ENCODE data around the gene ATAT1. TPM values are rescaled to one million over a fixed set of nuclear protein-coding genes. Genes with fewer than 3 reads are reported as not detected.

Gene ATAT1
- total and polyA plus RNA-seq, 2 of the 4 experiments (the other 2 are of a cell fraction): 5.6 to 15.5 TPM

GRCh38 chr6:30686009-30686907, 59.6 kb downstream of the ATAT1 start, which contains the start of gene PPP1R18:
Gene PPP1R18, minus strand, starts transcription at chr6:30686645. Its CDS starts 627 bp downstream, at chr6:30686018.
- peak within 1 kb of the TSS; percentile 100 for H3K9ac ChIP-seq (ENCODE audit: low read depth, low read length)
- DNase-seq: peak; percentile 49
- no peak for TF ChIP-seq ELK1 (IDR thresholded peaks at IDR 0.05; ENCODE audit: borderline replicate concordance, low read depth, low read length)
- 0 out of 2 replicates have a peak, but pooled peaks have one; percentile 6 for TF ChIP-seq MXI1 (IDR thresholded peaks at IDR 0.05; ENCODE audit: borderline replicate concordance, low read depth, low read length)
- TF ChIP-seq USF2 (IDR thresholded peaks at IDR 0.05; ENCODE audit: low read depth, low read length): no peak
- no peak for TF ChIP-seq RCOR1 (IDR thresholded peaks at IDR 0.05; ENCODE audit: insufficient replicate concordance, low read length)
- no peak for TF ChIP-seq FOS (IDR thresholded peaks at IDR 0.05; ENCODE audit: low read depth, low read length)
- no peak for TF ChIP-seq MAZ (IDR thresholded peaks at IDR 0.05; ENCODE audit: borderline replicate concordance, low read depth, low read length)
- TF ChIP-seq CHD1 (IDR thresholded peaks at IDR 0.05; ENCODE audit: low read depth, low read length): no peak
- TF ChIP-seq POLR2A (IDR thresholded peaks at IDR 0.05; ENCODE audit: low read depth, low read length): 0 out of 2 replicates have a peak, but pooled peaks have one; percentile 17
- dilution Hi-C loops (cut with HindIII; ENCODE audit: low sequenced_read_pairs, unreplicated experiment): no loop called here
- H3K18ac ChIP-seq (ENCODE audit: low read depth, low read length): peak within 1 kb of the TSS; percentile 98
- peaks cover 18% of the 10 kb centered on the region for H3K4me1 ChIP-seq (ENCODE audit: control insufficient read depth, insufficient read depth, low read length)
- peak within 1 kb of the TSS; percentile 99 for H3K23ac ChIP-seq (ENCODE audit: low read depth, low read length)
- H2BK120ac ChIP-seq (ENCODE audit: low read depth, low read length): peak within 1 kb of the TSS; percentile 86
- peak within 1 kb of the TSS; percentile 97 for H3K4me3 ChIP-seq (ENCODE audit: insufficient read depth, low read depth, low read length)
- H3K14ac ChIP-seq (replicated peaks; ENCODE audit: low read depth, low read length): peak within 1 kb of the TSS; percentile 98
- POLR2A ChIA-PET (ENCODE audit: unreplicated experiment): no interaction called here
- peak within 1 kb of the TSS; percentile 100 for H2AK5ac ChIP-seq (ENCODE audit: low read depth, low read length)
- peak within 1 kb of the TSS; percentile 100 for H3K27ac ChIP-seq (ENCODE audit: insufficient read depth, low read length)
- peak within 1 kb of the TSS; percentile 88 to 96 for H4K8ac ChIP-seq (ENCODE audit: low read depth in 2 of 2, low read length in 2 of 2)
- CTCF ChIA-PET: no interaction called here
- peaks cover 27% of the 10 kb centered on the region for H3K36me3 ChIP-seq (ENCODE audit: control insufficient read depth, insufficient read depth, low read length)
- peak within 1 kb of the TSS; percentile 89 for H2AFZ ChIP-seq (replicated peaks; ENCODE audit: low read length, poor library complexity)
- intact Hi-C loops (cut with micrococcal nuclease): loop anchor here (1.0 kb wide), 1 partner anchor 36 kb away; no protein-coding TSS in a partner anchor
- peak within 1 kb of the TSS; percentile 79; the same call in 2 of the 3 replicates for H2BK15ac ChIP-seq (ENCODE audit: low read depth, low read length)
- peak; percentile 12 for ATAC-seq (ENCODE audit: low read depth)
- TSS peak; percentile 76 for BruUV-seq (replicated peaks)
- H3K56ac ChIP-seq (ENCODE audit: extremely low read depth, insufficient read depth, low read length): peak within 1 kb of the TSS; percentile 99
- peaks cover 13% of the 10 kb centered on the region for H3K9me1 ChIP-seq (ENCODE audit: insufficient read depth, low read length)
- H3K27me3 ChIP-seq (ENCODE audit: control insufficient read depth, insufficient read depth, low read length): no peaks in the 10 kb centered on the region
- H2BK5ac ChIP-seq (ENCODE audit: low read depth, low read length, poor library complexity, severe bottlenecking): peak within 1 kb of the TSS; percentile 98
- peak within 1 kb of the TSS; percentile 99 for H4K91ac ChIP-seq (ENCODE audit: insufficient read depth, low read depth, low read length)
- peaks cover 18 to 40% of the 10 kb centered on the region in 2 experiments; a peak in 3 of 4 replicates for H3K79me1 ChIP-seq (ENCODE audit: low read depth in 1 of 2, low read length in 2 of 2)
- H3K9me3 ChIP-seq (ENCODE audit: control insufficient read depth, insufficient read depth, low read length): no peaks in the 10 kb centered on the region
- H4K5ac ChIP-seq (ENCODE audit: low read depth, low read length): peak within 1 kb of the TSS; percentile 91
- peak within 1 kb of the TSS; percentile 87 for H3K4me2 ChIP-seq (ENCODE audit: low read depth, low read length)
- in situ Hi-C loops (cut with MboI; ENCODE audit: low sequenced_read_pairs): no loop called here
- H3K4ac ChIP-seq (ENCODE audit: low read depth, low read length): peak within 1 kb of the TSS; percentile 100
- peaks cover 47% of the 10 kb centered on the region for H4K20me1 ChIP-seq (ENCODE audit: insufficient read depth, low read length)
- peak within 1 kb of the TSS; percentile 31; the same call in 1 of the 2 replicates for H2BK20ac ChIP-seq (ENCODE audit: low read depth, low read length)
- peak within 1 kb of the TSS; percentile 100 for H2AK9ac ChIP-seq (replicated peaks; ENCODE audit: low read depth, low read length, poor library complexity)
- 2% methylated on average over 6 of the region's 41 CpGs; no CpG with 5 or more reads in 1 of the 2 experiments for WGBS, 2 experiments (ENCODE audit: extremely low coverage in 2 of 2, insufficient read length in 1 of 2)
